ENCODE results near the gene ZNF239. TPM values are rescaled to one million over a fixed set of nuclear protein-coding genes. Genes with fewer than 3 reads are reported as not detected.

ZNF239 gene
- total and polyA plus RNA-seq, 2 of the 4 experiments (the other 2 are of a cell fraction), result 7.4 to 12.7 TPM

- no peak for TF ChIP-seq ELK1 (IDR thresholded peaks at IDR 0.05; ENCODE audit: borderline replicate concordance, low read depth, low read length)
- TF ChIP-seq MAFK (IDR thresholded peaks at IDR 0.05; ENCODE audit: low read depth, low read length), result no peak
- TF ChIP-seq MAZ (IDR thresholded peaks at IDR 0.05; ENCODE audit: borderline replicate concordance, low read depth, low read length), result no peak
- TF ChIP-seq POLR2A (IDR thresholded peaks at IDR 0.05; ENCODE audit: low read depth, low read length), result no peak
- TF ChIP-seq BHLHE40 (IDR thresholded peaks at IDR 0.05; ENCODE audit: low read depth, low read length), result no peak
- TF ChIP-seq SMC3 (IDR thresholded peaks at IDR 0.05; ENCODE audit: low read depth, low read length), result no peak
- TF ChIP-seq RFX5 (IDR thresholded peaks at IDR 0.05; ENCODE audit: low read depth, low read length), result no peak
These were observed 48.9 kb upstream of the ZNF239 start (continued) for GRCh38 chr10:43623351-43623750.

- no peak overlapping the region for H3K18ac ChIP-seq (ENCODE audit: low read depth, low read length)
- H2BK5ac ChIP-seq (ENCODE audit: low read depth, low read length, poor library complexity, severe bottlenecking), result no peak overlapping the region
- POLR2A ChIA-PET (ENCODE audit: unreplicated experiment), result no interaction called here
- no peaks in the 10 kb centered on the region for H3K79me1 ChIP-seq (ENCODE audit: low read depth in 1 of 2, low read length in 2 of 2)
- CTCF ChIA-PET, result no interaction called here
- no peaks in the 10 kb centered on the region for H3K4me1 ChIP-seq (ENCODE audit: control insufficient read depth, insufficient read depth, low read length)
- H3K4me2 ChIP-seq (ENCODE audit: low read depth, low read length), result no peak overlapping the region
- no peak overlapping the region for H4K5ac ChIP-seq (ENCODE audit: low read depth, low read length)
- H3K14ac ChIP-seq (replicated peaks; ENCODE audit: low read depth, low read length), result no peak overlapping the region
- no peak overlapping the region for H2AK9ac ChIP-seq (replicated peaks; ENCODE audit: low read depth, low read length, poor library complexity)
- H3K9me1 ChIP-seq (ENCODE audit: insufficient read depth, low read length), result no peaks in the 10 kb centered on the region
- no peak for TF ChIP-seq NFE2L2 (IDR thresholded peaks at IDR 0.05; ENCODE audit: low read depth, low read length)
- dilution Hi-C loops (cut with HindIII; ENCODE audit: low sequenced_read_pairs, unreplicated experiment), result no loop called here
- H2BK120ac ChIP-seq (ENCODE audit: low read depth, low read length), result no peak overlapping the region
- no peak overlapping the region for H4K8ac ChIP-seq (ENCODE audit: low read depth in 2 of 2, low read length in 2 of 2)
- no peaks in the 10 kb centered on the region for H4K20me1 ChIP-seq (ENCODE audit: insufficient read depth, low read length)
- in situ Hi-C loops (cut with MboI; ENCODE audit: low sequenced_read_pairs), result no loop called here
- no TSS peak for BruUV-seq (replicated peaks)
- H3K23ac ChIP-seq (ENCODE audit: low read depth, low read length), result no peak overlapping the region
- no CpG with 5 or more reads among the region's 2 CpGs for WGBS, 2 experiments (ENCODE audit: extremely low coverage in 2 of 2, insufficient read length in 1 of 2)
- H3K27me3 ChIP-seq (ENCODE audit: control insufficient read depth, insufficient read depth, low read length), result no peaks in the 10 kb centered on the region
- no peak overlapping the region for H2AFZ ChIP-seq (replicated peaks; ENCODE audit: low read length, poor library complexity)
- H2AK5ac ChIP-seq (ENCODE audit: low read depth, low read length), result no peak overlapping the region
- no peak overlapping the region for H3K9ac ChIP-seq (ENCODE audit: low read depth, low read length)
- H3K4ac ChIP-seq (ENCODE audit: low read depth, low read length), result no peak overlapping the region
- H3K27ac ChIP-seq (ENCODE audit: insufficient read depth, low read length), result no peak overlapping the region
- no peaks in the 10 kb centered on the region for H3K36me3 ChIP-seq (ENCODE audit: control insufficient read depth, insufficient read depth, low read length)
- no peak overlapping the region for H2BK15ac ChIP-seq (ENCODE audit: low read depth, low read length)
- H3K56ac ChIP-seq (ENCODE audit: extremely low read depth, insufficient read depth, low read length), result no peak overlapping the region
- H2BK20ac ChIP-seq (ENCODE audit: low read depth, low read length), result no peak overlapping the region
- intact Hi-C loops (cut with micrococcal nuclease), result no loop called here
- no peak overlapping the region for H4K91ac ChIP-seq (ENCODE audit: insufficient read depth, low read depth, low read length)
- peaks cover 12% of the 10 kb centered on the region for H3K9me3 ChIP-seq (ENCODE audit: control insufficient read depth, insufficient read depth, low read length)
- no peak for ATAC-seq (ENCODE audit: low read depth)
- H3K4me3 ChIP-seq (ENCODE audit: insufficient read depth, low read depth, low read length), result no peak overlapping the region
- DNase-seq, result no peak
These were observed 47.6 kb upstream of the ZNF239 start for GRCh38 chr10:43622038-43622437.

Measured in IMR-90 (cell line).